Activated naive CD8-positive, alpha-beta T cell (primary cell): Measurements from ENCODE around the gene ID2.

Experiments used
- H3K27ac Mint-ChIP-seq: one replicate; pipeline ENCODE4 v1.8.0; 2021; ENCODE audit warnings: mixed read lengths
- H3K27me3 Mint-ChIP-seq: one replicate; pipeline ENCODE4 v1.8.0; 2021; ENCODE audit warnings: mixed read lengths
- H3K36me3 Mint-ChIP-seq: one replicate; pipeline ENCODE4 v1.8.0; 2021; ENCODE audit warnings: mixed read lengths
- H3K4me1 Mint-ChIP-seq: one replicate; pipeline ENCODE4 v1.8.0; 2021; ENCODE audit warnings: low read depth, mixed read lengths
- H3K4me3 Mint-ChIP-seq: one replicate; pipeline ENCODE4 v1.8.0; 2021; ENCODE audit warnings: mild to moderate bottlenecking, mixed read lengths
- H3K9me3 Mint-ChIP-seq: one replicate; pipeline ENCODE4 v1.8.0; 2021; ENCODE audit warnings: low read depth, mixed read lengths

Gene ID2

DNA sequence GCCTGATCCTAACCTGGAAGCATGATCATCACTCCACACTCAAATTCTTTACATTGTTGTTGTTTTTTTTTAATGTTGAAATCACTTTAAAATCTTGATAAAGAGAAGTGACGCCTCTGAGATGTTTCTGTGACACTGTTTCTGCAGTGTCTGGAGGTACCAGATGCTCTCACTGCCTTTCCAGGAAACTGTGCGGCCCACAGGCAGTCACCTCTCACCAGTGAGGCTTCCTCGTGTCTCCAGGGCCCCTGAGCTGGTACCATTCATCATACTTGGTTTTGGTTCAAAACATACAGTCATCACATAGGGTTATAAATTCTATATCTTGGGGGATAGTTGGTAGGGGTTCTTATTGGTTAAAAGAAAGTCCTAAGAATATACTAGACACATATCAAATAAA lies 10.1 kb upstream of the ID2 start:
- Mint-ChIP-seq H3K9me3 (peaks cover 11% of the 10 kb centered on the region), H3K4me3 (no peak overlapping the region), H3K36me3 (peaks cover 8% of the 10 kb centered on the region), H3K27me3 (peaks cover 1% of the 10 kb centered on the region), H3K27ac (no peak overlapping the region), H3K4me1 (no peaks in the 10 kb centered on the region)

DNA sequence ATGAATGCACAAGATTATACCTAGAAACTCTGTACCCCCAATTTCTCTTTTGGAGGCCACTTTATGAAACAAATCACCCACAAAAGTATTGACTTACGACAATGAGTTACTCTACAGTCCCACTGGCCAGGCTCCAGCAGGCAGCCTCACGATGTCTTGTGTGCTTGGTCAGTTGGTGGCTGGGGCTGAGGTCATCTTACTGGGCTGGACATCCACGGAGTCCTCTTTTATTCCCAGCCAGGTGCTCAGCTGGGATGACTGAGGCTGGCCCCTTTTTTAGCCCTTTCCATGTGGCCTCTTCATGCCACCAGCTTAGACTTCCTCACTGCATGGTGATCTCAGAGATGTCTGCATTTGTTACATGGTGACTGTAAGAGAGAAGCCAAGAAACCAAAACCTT lies 8.9 kb upstream of the ID2 start:
- Mint-ChIP-seq H3K27me3 (peaks cover 9% of the 10 kb centered on the region), H3K27ac (no peak overlapping the region), H3K4me1 (peaks cover 10% of the 10 kb centered on the region), H3K9me3 (peaks cover 11% of the 10 kb centered on the region), H3K4me3 (no peak overlapping the region), H3K36me3 (peaks cover 8% of the 10 kb centered on the region)

DNA sequence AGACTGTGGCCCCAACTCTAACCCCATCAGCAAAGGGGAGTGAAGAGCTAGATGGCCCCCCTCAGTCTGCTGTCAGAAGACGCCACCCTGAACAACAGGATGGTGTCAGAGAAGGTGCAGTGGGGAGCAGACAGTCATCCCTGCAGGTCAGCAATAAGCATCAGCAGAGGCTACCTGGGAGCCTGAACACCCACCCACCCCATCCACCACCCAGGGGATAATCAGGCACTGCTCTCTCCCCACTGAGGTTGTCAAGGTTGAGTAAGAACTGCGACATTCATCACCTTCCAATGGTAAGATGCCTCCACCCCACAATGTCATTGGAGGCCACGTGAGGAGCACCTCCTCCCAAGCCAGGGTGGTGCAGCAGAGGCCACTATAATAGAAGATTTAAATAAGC lies 8.5 kb upstream of the ID2 start:
- Mint-ChIP-seq H3K9me3 (peaks cover 11% of the 10 kb centered on the region), H3K4me1 (peaks cover 13% of the 10 kb centered on the region), H3K36me3 (peaks cover 8% of the 10 kb centered on the region), H3K27me3 (peaks cover 9% of the 10 kb centered on the region), H3K27ac (no peak overlapping the region), H3K4me3 (no peak overlapping the region)

DNA sequence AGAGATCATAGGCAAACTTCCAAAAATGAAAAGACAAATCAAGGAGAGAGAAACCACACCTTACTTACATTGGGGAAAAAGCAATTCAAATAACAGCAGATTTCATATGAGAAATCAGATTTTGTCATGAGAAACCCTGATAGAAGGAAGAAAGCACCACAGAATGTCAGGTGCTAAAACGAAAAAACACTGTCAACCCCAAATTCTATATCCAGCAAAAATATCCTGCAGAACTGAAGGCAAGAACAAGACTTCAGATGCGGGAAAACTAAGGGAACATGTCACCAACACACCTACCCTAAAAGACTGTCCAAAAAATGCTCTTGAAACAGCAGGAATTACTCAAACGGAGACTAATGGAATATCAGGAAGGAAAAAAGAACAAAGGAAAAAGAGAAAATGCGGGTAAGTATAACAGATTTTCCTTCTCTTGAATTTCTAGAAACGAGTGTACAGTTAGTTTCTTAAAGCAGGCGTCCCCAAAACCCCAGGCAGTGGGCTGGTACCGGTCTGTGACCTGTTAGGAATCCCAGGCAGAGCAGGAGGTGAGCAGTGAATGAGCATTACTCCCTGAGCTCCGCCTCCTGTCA lies 7.3 kb upstream of the ID2 start:
- H3K4me1 Mint-ChIP-seq = peaks cover 17% of the 10 kb centered on the region
- peaks cover 8% of the 10 kb centered on the region for H3K36me3 Mint-ChIP-seq
- H3K4me3 Mint-ChIP-seq = no peak overlapping the region
- H3K27ac Mint-ChIP-seq = no peak overlapping the region
- H3K9me3 Mint-ChIP-seq = peaks cover 11% of the 10 kb centered on the region
- H3K27me3 Mint-ChIP-seq = peaks cover 9% of the 10 kb centered on the region

DNA sequence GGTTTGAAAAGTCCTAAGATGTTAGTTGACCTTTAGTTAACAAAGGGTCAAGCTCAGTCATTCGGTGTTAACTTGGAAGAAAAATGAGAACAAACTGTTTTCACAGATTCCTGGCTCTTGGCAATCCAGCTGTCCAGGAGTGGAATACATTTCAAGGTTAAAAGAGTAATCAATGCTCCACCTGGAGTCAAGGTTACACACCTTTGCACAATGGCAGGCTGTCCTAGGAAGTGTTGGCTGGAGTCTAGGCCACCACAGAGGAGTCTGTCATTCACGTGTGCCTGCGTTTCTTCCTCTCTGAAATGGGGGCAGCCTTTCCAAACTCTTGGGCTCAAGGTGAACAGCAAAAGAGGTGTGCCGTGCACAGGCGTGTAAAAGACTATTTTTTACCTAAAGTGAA lies 6.3 kb upstream of the ID2 start:
- Mint-ChIP-seq H3K36me3 (peaks cover 8% of the 10 kb centered on the region), H3K9me3 (peaks cover 11% of the 10 kb centered on the region), H3K4me1 (peaks cover 27% of the 10 kb centered on the region), H3K27ac (no peak overlapping the region), H3K27me3 (peaks cover 9% of the 10 kb centered on the region), H3K4me3 (no peak overlapping the region)

DNA sequence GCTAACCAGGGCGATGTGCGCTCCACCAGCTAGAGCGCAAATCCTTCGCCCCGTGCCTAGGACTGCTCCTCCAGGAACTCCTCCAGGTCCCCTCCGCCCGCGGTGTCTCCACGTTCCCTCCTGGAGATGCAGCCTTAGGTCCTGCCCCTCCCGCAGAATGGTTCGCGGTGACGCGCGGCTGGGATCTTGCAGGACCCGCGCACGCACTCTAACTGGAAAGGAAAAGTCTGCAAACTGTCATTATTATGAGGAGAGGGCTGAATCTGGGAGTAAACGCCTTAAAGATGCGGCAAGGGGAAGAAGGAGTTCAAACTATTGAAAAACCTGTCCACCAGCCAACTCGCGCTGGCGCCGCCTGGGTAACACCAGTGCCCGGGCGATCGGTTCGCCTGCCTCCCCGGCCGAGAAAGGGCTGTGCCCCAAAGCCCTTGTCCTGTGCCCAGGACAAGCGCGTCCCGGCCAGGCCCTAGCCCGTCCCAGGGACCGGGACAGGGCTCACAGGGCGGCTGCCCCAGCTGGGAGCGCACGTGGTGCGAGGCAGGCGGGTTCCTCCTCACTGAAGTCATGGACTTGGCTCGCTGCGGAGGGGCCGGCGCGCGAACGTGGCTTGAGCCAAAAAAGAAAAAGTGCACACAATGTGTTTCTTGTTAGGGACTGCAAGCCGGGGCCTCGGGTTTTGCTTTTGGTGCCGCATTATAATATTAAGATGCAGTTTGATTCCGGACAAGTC lies 5.5 kb upstream of the ID2 start:
- Mint-ChIP-seq H3K4me3 (no peak overlapping the region), H3K27ac (no peak overlapping the region), H3K36me3 (peaks cover 8% of the 10 kb centered on the region), H3K9me3 (peaks cover 11% of the 10 kb centered on the region), H3K27me3 (peaks cover 9% of the 10 kb centered on the region), H3K4me1 (peaks cover 34% of the 10 kb centered on the region)

DNA sequence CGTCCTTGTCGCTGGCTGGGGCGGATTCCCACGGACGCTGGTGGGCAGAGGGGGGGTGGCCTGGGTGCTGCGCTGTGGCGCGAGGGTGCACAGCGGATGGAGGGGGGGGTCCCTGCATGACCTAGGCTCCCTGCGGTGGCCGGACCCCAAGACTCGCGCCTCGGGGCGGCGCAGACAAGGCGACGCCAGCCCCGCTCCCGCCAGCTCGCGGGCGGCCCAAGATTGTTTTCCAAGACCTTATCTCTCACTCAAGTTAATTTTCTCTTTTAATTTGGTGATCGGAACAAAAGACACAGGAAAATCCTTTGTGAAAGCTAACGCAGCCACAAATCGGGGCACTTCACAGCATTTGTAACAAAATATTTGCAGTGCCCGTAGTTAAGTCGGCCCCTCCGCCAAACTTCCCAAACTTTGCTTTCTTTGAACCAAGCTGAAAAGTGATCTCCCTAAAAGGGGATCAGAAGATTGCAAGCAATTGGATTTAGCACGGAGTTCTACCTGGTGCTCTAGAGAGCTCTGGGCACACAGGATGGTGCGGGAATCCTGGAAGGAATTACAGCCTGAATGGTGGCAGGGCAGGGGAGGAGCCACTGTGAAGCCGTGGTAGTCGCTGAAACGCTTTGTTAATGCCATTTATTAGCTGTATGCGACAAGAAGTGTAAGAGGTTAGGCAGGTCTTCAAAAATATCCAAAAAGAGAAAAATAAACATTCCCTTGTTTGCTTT lies 4.8 kb upstream of the ID2 start:
- Mint-ChIP-seq H3K4me3 (peak overlapping the region; percentile 80), H3K36me3 (peaks cover 8% of the 10 kb centered on the region), H3K4me1 (peaks cover 35% of the 10 kb centered on the region), H3K27me3 (peaks cover 9% of the 10 kb centered on the region), H3K9me3 (peaks cover 11% of the 10 kb centered on the region), H3K27ac (no peak overlapping the region)

DNA sequence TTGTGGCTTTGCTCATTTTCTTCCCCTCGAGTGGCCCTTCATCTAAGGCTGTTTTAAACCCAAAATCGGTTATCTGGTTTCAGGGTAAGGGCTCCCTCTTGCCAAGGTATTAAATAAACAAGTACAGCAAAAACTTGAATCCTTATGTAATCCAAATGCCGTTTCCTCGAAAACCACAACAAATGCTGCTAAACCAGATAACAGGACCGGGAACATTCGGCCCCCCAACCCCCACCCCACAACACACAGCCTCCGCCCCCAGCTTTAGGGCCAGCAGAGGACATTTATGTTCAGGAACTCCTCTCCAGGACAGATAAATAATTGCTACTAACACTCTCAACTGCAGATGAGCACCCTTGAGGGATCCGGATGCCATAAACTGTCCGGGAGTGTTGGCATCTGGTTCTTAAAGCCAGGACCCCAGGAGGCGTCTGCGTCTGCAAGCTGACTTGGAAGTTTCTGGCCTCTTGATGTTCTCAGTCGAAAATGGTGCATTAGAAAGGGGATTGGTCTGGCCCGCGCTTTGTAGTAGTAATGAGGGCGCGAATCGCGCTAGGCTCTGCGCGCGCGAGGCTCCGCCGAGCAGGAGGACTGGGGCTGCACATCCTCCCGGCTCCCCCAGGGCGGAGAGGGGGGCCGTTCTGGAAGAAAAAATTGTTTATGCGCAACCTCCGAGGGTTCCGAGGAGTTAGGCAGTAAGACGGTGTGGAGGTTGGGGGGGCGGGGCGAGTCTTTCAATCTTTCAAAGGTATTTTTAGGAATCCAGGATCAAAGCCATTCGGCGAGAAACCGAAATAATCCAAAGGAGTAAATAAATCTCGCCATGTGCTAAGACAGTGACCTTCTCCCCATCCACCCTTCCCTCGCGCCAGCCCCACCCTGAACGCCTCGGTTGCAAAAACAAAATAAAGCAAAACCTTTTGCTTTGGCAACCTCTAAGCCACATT lies 3.9 kb upstream of the ID2 start:
- peaks cover 35% of the 10 kb centered on the region for H3K4me1 Mint-ChIP-seq

DNA sequence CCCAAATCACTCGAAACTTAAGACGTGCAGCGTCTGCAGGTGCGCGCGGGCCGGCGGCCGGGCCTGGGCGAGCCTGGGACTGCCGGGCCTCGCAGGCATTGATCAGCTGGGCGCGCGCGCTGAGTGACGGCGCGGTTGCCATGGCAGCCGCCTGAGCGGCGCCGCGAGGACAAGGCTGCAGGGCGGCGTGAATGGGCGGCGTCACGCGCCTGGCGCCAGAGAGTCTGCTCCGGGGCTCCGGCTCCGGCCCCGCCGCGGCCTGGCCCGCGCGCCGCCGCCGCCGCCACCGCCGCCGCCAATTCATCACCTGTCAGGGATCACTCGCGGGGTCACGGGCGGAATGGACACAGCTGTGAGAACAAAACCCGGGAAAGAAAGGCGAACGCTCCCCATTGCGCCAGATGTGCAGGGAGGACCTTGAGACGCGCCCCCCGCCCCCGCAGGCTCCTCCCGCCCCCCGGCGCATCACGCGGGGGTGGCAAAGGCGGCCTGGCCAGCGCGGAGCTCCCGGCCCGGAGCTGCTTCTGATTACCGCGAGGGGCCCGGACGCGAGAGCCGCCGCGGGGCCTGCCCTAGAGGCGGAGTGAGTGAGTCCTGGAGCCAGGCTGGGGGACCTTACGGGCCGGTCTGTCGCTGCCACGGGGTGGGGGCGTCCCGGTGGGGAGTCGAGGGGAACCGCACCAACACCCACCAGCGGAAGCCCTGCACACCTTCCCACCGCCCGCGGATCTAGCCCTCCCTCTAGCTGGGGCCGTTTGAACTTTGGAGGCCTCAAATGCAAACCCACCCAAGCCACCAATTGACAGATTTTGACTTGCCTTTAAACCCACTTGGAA lies 2.9 kb upstream of the ID2 start:
- H3K27ac Mint-ChIP-seq = peak overlapping the region; percentile 56
- peaks cover 9% of the 10 kb centered on the region for H3K27me3 Mint-ChIP-seq
- peaks cover 6% of the 10 kb centered on the region for H3K36me3 Mint-ChIP-seq
- H3K4me1 Mint-ChIP-seq = peaks cover 40% of the 10 kb centered on the region
- peak overlapping the region; percentile 80 for H3K4me3 Mint-ChIP-seq
- H3K9me3 Mint-ChIP-seq = peaks cover 8% of the 10 kb centered on the region

More for the DNA sequence above, 3.9 kb upstream of the ID2 start:
- Mint-ChIP-seq H3K27ac (peak overlapping the region; percentile 28), H3K27me3 (peaks cover 9% of the 10 kb centered on the region), H3K36me3 (peaks cover 8% of the 10 kb centered on the region), H3K9me3 (peaks cover 11% of the 10 kb centered on the region), H3K4me3 (peak overlapping the region; percentile 80)

DNA sequence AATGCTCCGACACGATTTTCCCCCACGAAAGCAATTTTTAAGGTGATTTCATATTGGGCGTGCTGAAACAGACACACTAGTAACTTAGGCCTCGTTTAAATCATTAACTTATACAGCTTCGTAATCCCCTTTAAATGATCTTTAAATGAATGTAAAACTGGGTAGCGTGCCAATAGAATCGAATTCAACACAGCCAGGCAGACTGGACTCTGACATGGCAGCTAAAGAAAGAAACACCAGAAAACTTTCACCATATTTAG lies 2.4 kb upstream of the ID2 start:
- Mint-ChIP-seq H3K27me3 (peaks cover 9% of the 10 kb centered on the region), H3K4me1 (peaks cover 42% of the 10 kb centered on the region), H3K9me3 (peaks cover 2% of the 10 kb centered on the region), H3K36me3 (peaks cover 1% of the 10 kb centered on the region), H3K4me3 (peak overlapping the region; percentile 79), H3K27ac (peak overlapping the region; percentile 56)

DNA sequence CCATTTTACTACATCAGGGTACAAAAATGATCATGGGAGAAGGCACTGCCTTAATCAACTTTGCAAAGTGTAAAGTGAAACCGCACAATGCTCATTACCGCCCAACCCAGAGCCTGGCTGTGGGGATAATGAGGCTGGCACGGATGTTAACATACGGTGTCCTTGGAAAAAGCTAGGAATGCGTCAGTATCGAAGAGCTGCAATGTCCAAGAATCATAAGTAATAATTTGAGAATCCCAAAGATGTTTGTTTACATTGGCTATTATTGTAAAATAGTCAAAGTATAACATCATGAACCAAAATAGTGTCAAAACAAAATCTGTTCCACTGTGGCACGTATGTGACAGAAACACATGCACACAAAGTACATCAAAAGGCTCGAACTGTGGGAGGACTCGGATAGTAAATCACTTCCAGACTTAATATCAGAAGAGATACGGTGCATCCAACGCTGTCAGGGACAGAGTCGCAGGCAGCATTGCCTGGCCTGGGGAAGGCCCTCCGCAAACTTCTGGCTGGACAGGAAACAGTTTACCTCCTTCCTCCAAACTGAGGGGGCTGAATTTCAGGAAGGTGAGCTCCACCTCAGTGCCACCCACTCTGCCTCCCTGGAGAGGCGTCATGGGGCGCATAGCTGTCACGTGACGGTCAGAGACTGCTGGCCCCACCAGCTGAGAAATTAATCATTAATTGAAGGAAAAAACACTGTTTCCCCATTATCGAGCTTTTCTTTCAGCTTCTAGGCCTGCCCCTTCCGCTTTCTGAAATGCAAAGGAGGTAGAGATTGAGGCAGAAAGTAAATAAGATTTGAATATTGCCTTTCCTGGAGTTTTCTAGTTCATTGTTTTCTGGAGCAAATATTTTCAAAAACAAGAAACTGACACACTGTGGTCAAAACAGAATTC lies 1.8 kb upstream of the ID2 start:
- Mint-ChIP-seq H3K27ac (peak overlapping the region; percentile 83), H3K36me3 (no peaks in the 10 kb centered on the region), H3K4me3 (peak overlapping the region; percentile 79), H3K4me1 (peaks cover 45% of the 10 kb centered on the region), H3K27me3 (peaks cover 9% of the 10 kb centered on the region), H3K9me3 (no peaks in the 10 kb centered on the region)

DNA sequence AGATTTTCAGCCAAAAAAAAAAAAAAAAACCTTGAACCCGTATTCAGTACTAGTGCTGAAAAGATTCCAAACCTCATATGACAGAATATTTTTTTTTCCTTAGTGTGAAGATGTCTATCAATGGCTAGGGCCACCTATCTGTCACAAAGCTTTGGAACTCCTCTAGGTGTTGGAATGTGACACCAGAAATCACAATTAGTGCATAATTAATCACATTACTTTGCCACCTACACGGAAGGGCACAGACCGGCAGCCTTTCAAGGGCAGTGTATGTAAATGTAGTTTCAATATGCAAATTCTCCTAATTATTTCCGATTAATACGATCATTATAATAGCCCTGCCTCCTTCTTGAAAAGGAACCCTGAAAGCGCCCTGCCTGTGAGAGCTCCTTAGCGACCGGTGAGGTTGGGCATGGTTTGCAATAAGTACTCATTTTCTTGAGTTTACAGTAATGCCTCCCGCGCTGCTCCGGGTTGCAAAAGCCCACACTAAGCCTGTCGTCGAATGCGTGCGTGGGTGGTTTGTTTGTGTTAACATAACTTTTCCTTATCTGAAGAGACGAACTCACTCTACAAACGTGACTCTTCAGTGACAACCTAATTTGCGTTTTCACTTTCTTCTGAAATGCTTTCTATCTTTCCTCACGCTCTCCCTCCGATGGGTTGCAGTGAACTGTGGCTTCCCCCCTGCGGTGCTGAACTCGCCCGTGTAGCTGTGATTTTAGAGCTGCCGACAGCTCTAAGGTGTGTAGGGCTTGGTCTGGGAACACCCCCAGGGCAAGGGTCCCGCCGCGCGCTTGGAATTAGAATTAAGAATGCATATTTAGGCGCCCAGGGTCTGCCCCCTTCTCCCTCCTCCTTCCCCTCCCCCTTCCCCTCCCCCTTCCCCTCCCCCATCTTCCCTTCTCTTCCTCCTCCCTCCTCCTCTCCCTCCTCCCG lies 765 bp upstream of the ID2 start:
- peaks cover 47% of the 10 kb centered on the region for H3K4me1 Mint-ChIP-seq
- no peaks in the 10 kb centered on the region for H3K9me3 Mint-ChIP-seq
- H3K36me3 Mint-ChIP-seq = no peaks in the 10 kb centered on the region

More for the DNA sequence above, 765 bp upstream of the ID2 start:
- Mint-ChIP-seq H3K27me3 (peaks cover 9% of the 10 kb centered on the region), H3K4me3 (peak overlapping the region; percentile 85), H3K27ac (peak overlapping the region; percentile 83)
